Stimulated activated CD8-positive, alpha-beta memory T cell treated with anti-CD3 and anti-CD28 coated beads, Interleukin-15, amount 100 ng/mL, for 4 hours (primary cell): ENCODE measurements around the gene KSR2.
"Not testable (repeated sequence)": the region's sequence is repeated elsewhere in the genome, so short reads cannot be mapped to it uniquely, and the experiment has no call there.

Experiments
- DNase-seq, 2 donors: peaks; one replicate each; pipeline ENCODE4 v3.0.0-alpha.2; 2020; ENCODE audit warnings: low read depth in 2 of 2

KSR2 gene

GRCh38 chr12:117640511-117640910 lies 328.3 kb downstream of the KSR2 start:
- DNase-seq: no peak

- no peak for DNase-seq
Observed at GRCh38 chr12:117629454-117629853, 339.3 kb downstream of the KSR2 start.

DNA sequence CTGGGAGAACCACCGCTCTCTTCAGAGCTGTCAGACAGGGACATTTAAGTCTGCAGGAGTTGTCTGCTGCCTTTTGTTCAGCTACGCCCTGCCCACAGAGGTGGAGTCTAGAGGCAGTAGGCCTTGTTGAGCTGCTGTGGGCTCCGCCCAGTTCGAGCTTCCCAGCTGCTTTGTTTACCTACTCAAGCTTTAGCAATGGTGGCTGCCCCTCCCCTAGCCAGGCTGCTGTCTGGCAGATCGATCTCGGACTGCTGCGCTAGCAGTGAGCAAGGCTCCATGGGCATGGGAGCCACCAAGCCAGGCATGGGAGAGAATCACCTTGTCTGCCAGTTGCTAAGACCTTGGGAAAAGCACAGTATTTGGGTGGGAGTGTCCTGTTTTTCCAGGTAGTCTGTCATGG lies 340.1 kb downstream of the KSR2 start:
- DNase-seq: not testable (repeated sequence)

GRCh38 chr12:117622741-117623140 lies 346.0 kb downstream of the KSR2 start:
- no peak for DNase-seq

DNA sequence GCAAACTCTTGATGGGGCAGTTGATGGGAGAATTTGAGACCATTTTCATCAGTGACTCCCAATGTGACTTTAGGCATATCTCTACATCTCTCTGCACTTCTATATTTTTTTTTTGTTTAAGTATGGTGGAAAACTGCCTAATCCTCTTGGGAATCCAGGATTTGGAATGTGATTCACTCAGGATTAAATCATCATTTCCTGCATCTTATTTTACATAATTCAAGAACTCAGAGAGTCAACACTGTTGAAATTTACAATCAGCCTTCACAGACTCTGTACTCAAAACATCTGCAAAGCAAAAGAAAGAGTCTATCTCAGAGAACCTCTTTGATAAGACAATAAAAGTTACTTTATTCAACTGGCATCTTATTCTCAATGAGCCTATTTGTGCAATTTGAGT lies 346.7 kb downstream of the KSR2 start:
- no peak for DNase-seq

- no peak for DNase-seq
Observed at GRCh38 chr12:117607778-117608177, 361.0 kb downstream of the KSR2 start.

- DNase-seq: no peak
Observed at GRCh38 chr12:117606945-117607344, 361.8 kb downstream of the KSR2 start.

DNA sequence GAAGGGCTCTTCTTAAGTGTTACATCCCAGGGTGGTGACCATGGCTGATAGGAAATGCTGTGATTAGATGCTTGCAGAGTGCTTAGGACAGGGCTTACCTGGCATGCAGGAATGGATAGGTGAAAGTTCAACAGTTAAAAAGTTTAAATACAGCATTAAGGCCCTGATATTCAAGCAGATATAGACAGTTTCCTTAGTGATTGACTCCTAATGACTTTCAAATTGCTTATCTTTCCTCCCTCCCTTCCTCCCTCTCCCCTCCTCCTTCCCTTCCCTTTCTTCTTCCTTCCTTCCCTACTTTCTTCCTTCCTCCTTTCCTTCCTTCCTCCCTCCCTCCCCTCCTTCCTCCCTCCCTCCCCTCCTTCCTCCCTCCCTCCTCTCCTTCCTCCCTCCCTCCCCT lies 362.8 kb downstream of the KSR2 start:
- no peak for DNase-seq

GRCh38 chr12:117603316-117604113 lies 365.3 kb downstream of the KSR2 start:
- no peak for DNase-seq

GRCh38 chr12:117599849-117600248 lies 368.9 kb downstream of the KSR2 start:
- no peak for DNase-seq

DNA sequence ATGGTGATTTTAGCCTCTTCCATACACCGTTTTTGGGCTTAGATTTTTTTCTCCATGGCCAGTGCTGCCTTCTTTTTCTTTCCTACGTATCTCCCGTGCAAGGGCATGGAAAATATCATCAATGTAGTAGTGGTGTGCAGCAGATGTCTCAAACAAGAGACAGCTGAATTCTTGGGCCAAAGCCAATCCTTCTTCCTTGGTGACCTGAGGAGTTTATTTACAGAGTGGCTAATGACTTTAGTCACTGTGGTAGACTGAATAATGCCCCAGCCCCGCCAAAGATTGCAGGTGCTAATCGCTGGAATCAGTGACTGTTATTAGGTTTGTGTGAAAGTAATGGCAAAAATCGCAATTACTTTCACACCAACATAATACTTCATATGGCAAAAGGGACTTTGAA lies 371.8 kb downstream of the KSR2 start:
- no peak for DNase-seq

GRCh38 chr12:117595751-117596150 lies 373.0 kb downstream of the KSR2 start:
- DNase-seq: no peak

GRCh38 chr12:117594481-117594880 lies 374.3 kb downstream of the KSR2 start:
- DNase-seq: no peak

GRCh38 chr12:117593815-117594400 lies 374.9 kb downstream of the KSR2 start:
- DNase-seq: no peak

DNA sequence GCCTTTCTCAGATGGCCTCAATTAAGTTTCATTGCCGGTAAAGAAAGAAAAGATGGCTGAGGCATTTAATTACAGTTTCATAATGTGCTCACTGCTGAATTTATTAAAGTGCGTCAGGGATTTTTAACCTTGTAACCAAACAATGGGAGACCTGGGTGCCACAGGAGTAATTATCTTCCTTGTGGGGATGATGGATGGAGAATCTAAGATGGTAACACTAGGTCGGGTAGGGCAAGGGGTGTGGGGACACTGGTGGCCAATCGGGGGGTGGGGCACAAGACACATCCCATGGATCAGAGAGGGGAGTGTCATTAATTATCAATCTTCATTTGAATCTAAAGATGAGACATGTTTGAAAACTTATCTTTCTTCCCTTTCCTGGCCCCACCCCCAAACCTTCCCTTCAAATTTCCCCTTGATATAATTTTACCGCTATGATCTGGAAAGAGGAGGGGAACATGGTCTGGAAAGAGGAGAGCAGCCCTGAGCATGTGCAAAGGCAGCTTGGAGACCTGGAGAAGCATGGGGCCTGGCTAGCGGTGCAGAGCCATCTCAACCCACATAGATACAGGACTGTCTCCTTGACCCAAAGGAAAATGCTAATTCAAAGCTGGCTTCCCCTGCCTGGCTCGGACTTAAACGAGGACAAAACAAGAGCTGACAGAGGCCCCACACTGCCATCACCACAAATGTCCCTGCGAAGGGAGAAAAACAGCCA lies 376.0 kb downstream of the KSR2 start:
- DNase-seq: no peak

- no peak for DNase-seq
Observed at GRCh38 chr12:117590999-117591398, 377.8 kb downstream of the KSR2 start.

- DNase-seq: no peak
Observed at GRCh38 chr12:117590386-117590785, 378.4 kb downstream of the KSR2 start.

DNA sequence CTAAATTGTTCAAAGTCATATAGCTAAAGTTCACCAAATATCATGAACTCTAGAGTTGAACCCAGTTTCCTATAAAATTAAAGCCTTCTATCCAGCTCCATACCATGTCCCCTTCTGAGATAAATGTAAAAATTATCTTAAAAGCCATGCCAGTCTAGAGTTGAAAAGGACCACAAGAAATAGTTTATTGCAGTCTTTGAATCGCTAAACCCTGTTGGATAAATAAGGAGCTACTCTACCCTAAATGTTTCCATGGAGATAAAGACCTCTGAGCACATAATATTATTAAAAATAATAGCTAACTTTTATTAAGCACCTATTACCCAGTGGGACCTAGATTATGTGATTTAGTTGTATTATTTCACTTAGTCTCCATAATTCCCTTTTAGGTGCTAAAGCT lies 379.8 kb downstream of the KSR2 start:
- no peak for DNase-seq

- DNase-seq: peak in 1 of 2 donors; percentile 5
Observed at GRCh38 chr12:117587631-117588287, 381.0 kb downstream of the KSR2 start.

DNA sequence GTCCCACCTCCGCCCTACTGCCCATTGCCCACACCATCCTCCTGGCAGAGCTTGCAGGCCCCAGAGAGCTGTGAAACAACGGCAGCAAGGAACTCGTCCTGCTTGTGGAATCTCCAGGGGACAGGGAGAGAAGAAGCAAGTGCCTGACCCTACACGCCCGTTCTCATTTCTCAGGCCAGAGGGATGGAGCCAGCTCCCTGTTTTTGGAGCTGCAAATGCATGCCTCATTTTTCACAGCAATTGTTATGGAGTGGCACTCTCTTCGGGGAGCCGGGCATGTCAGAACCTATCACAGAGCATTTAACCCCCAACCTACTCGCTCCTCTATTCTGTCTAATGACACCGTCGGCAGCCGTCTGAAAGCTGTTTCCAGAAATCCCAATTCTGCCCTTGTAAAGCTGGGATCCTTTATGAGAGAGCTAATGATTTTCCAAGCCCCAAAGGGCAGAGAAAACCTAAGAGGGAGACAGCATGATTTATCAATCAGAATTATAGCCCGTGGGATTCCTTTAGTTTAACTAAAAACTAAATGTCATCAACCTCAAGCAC lies 385.0 kb downstream of the KSR2 start:
- DNase-seq: no peak

DNA sequence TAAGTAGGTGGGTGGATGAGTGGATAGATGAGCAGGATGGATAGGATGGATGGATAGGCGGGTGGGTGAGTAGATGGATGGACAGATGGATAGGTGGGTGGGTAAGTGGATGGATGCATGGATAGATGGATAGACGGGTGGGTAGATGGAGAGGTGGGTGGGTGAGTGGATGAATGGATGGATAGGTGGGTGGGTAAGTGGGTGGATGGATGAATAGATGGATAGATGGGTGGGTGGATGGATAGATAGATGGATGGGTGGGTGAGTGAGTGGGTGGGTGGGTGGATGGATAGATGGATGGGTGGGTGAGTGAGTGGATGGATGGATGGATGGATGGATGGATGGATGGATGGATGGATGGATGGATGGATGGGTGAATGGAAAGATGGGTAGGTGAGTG lies 385.7 kb downstream of the KSR2 start:
- no peak for DNase-seq

- no peak for DNase-seq
Observed at GRCh38 chr12:117582135-117582784, 386.5 kb downstream of the KSR2 start.
